NOMO-1 treated with dmso at 0.1 percent for 144 hours (cell line): Measurements from ENCODE around the gene VPS18.
A peak's percentile ranks its signal among the peaks of the same experiment; 100 is the strongest.

Source experiments
- DNase-seq: peaks from one replicate; lab custom pipeline; 2025; ENCODE audit not compliant: unreplicated experiment; lab: John Stamatoyannopoulos, UW

The VPS18 gene

DNA sequence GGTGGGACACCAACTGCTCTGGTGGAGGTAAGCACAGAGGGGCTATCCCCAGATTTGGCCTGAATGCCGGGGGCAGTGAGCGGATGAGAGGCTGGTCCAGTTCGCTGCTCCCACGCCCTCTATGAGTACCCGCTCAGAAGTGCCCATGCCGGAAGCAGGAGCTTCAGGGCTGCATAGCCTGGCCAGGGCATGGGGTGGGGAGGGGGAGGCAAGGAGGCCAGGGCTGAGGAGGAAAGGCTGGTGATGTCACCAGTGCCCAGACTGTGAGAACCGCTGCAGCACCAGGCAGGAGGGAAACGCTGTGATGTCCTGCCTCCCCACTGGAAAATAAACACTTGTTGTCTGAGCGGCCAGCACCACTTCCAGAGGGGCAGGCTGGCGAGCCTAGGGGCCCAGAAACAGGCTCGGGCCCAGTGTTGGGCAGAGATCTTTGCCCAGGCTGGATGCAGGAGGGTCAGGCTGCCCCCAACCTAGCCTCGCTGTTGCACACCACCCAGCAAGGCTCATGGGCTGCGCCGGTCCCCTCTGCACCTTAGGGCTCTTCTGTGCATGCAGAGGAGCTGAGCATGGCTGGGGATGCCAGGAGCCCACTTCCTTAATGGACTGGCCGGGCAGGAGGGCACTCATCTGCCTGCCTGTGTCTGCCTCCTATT, 24.0 kb downstream of the VPS18 start:
- DNase-seq = no peak

DNA sequence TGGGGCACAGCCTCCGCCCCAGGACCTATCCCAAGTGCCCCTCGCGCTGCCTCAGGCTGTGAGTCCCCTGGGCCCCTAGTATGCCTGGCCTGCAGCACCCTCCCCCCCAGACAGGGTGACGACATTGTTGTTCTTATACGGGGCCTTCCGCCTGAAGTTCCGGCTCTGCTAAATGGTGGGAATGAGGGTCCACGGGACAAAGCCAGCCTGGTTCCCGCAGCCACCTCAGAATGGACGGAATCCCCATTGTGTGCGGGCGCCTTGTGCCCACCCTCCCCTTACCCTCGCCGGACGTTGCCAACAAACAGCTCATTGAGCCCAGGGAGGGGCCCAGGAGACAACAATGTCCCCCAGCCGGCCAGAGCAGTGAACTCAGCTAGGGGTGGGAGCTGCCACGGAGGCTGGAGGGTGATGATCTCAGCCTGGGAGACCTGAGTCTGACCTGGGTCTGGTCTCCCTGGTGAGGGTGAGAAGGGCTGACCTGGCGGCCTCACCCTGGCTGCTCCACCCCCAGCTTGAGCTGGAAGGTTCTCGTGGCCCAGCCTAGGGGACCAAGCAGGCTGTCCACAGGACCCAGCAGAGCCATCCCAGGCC, 24.6 kb downstream of the VPS18 start:
- DNase-seq = no peak

DNA sequence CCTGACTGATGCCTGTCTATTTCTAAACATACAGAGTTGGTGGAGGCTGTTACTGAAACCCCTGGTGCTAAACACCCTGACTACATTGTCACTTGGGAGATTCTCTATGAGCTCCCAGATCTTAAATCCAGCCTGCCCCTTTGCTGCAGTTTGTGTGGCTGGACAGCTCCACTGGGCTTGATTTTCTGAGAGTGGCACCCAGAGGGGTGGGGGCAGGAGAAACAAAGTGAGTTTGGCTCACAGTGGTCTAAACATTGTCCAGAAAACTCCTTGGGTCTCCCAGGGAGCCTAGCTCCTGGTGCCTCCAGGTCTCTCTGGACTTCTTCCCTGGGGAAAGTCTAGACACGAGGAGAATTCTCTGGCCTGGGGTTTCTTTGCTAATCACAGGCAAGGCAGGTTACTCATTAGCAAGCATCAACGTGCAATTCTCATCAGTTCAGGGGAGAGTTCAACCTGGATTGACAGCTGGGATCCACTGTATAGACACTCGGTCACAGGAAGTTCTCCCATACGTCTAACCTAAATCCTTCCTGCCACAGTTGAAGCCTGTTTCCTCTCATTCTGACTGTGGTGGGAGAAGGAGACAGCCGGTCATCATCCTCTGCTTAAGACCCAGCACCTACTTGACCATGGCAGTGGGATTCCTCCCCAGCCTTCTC, 27.8 kb downstream of the VPS18 start:
- no peak for DNase-seq

DNA sequence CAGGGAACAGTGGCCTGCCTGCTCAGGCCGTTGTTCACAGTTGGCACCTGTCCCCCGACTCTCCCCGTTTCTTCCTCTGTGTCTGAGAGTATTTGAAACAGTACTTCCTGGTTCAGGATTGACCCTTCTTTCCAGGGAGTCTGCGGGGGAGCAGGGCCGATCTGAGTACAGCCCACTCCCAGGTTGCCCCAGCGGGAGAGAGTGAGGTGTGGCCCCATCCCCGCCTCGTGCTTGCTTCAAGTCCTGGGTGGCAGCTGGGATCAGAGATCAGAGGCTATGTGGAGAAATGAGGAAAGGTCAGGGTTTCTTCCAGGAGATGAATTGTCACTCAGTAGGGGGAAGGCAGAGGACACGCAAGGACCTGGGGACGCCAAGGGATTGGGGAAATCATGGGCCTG, 28.4 kb downstream of the VPS18 start:
- no peak for DNase-seq

DNA sequence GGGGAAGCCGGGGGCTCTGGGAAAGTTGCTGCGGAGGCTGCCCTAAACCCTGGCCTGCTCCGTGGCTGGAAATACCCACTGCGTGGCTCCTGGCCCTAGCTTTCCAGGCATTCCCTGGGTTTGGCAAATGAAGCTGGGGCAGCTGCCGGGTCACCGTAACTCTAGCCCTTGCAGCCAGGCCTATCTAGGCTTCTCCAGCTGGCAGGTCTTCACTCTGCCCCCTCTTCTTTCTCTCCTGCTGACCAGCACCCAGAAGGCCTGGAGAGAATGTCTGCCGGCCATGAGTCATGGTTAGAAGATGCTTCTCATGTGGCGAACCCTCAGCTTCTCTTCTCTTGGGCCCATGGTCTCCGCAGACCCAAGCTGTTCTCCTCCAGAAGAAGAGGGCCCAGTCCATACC, 29.3 kb downstream of the VPS18 start:
- no peak for DNase-seq

DNA sequence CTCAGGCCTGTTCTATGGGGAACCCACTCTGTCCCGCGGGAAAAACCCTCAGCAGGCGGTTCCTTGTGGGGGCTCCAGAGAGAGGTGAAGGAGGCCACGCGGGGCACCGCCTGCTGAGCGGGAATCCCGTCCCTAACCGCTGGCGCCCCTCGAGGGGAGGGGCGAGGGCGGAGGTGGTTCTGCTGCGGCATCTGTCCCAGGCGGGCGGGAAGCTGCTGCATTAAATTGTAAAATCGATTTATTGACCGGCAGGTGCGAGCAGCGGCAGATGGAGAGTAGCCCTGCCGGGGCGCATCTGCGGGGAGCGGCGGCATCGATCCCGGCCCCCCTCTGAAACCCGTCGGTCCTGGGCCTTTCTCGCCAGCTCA, 31.2 kb downstream of the VPS18 start:
- no peak for DNase-seq

DNA sequence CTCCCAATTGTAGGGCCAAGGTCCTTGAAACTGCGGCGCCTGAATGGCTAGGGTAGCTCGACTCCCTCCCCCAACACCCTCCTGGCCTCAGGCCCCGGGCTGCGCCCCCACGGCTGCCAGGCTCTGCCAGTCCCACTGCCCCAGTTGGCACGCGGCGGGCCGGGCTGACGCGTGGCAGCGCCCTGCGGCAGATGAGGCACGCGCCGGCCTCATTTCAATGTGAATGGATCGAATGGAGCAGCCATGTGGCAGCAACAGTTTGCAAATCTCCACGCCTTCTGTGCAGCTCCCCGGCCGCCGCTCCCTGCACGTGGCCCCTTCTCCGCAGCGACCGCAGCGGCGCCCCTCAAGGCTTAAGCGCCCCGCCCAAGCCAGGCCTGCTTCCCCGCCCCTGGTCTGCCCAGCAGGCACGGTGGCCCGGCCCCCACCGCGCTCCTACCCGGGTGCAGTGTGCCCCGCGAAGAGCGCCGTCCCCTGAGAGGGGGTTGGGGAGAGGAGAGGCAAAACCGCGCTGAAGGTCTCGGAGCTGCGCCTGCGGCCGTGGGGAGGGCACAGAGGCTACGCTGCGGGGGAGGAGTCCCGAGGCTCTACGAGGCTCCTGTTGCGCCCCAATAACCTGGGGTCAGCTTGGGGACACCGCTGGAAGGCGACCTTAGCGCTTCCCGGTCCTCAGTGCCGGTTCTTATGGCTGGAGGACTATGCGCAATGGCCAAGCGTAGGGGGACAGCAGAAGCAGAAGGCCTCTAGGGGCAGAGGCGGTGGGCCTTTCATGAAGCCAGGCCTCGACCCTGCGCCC, 31.8 kb downstream of the VPS18 start:
- DNase-seq = no peak

DNA sequence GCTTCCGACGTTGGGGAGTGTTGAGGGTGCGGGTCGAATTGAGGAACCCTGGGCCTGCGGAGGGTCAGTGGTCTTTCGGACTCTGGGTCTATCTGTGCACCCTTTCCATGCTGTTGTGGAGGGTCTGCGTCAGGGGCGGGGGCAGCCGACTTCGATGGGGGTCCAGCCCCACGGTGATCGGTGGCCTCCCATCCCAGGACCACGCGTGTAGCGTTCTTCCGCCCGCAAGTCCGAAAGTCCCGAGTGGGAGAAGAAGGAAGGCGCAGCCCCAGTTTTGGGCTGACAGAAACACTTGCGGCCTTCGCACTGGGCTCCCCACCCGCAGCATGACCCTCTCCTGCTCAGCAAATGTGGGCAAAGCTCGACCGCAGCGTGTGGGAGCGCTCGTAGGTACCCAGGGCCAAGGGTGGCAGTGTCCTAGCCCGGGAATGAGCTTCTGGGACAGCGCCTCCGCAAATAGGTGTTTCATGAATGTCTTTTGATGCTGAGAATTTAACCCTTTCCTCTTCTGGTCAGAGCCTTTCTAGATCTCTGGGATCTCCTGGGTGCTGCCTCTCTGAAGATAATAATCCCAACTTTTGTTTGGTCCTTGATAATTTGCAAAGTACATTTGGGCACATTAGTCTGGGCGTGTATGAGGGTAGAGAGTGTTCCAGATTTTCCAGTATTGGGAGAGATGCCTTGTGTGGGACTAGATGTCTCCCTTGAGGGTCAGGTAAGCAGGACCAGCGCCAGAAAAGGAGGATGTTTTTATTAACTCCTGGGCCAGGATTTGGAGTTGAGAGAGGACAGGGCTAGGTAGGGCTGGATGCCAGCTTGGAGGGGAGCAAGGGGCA, 32.6 kb downstream of the VPS18 start:
- DNase-seq = no peak

DNA sequence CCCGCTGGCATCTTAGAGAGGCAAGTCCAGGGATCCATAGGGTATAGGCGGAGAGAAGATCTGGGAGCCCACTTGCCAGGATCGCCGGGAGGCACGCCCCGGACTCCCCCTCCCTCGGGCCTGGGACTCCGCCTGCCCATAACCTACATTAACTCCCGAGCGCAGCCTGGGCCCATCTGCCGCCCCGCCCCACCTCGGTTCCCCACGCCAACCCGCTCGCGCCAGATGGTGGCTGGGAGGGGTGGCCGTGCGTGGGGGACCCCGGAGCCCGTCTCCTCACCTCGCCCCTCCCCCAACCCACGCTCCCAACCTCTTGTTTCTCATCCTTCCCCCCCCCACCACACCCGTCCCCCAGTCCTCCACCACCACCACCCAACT, 33.2 kb downstream of the VPS18 start:
- DNase-seq = no peak

DNA sequence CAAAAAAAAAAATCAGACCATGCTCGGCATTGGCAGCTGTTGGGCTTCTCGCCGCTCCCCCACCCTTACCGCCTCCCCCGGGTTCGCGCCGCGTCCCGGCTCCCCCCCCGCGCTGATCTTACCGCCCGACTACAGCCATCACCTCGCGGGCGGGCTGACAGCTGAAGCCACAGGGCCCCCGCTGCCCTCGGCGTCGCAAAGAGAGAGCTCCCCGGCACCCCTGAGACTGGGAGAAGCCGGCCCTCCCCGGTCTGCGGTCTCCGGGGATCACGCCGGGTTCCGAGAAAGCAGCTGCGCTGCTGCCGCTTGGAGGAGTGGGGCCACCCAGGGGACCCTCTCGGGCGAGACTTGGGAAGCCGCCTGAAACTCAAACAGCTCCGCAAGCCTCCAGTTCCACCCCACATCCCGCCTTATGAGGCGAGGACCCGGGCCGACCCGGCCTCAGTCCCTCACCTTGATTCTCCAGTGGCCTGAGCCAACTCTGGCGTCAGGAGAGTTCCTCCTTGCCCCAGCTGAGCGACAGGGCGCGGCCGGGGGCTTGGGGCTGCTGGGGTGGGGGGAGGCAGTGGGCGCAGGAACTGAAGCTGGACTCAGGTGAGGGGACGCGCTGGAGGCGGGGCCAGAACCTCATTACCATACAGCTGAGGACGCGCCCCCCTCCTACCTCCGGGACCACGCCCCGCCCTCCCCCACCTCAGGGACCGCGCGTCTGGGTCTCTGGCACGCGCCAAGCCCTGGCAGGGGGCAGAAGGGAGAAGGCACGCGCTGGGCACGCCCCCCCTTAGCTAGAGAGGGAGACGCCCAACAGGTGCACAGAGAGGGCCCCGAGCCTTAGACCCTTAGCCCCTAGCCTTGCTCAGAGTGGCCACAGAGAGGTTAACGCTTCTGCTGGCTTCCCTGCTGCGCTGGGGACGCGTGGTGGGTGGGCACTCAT, 33.9 kb downstream of the VPS18 start:
- no peak for DNase-seq

DNA sequence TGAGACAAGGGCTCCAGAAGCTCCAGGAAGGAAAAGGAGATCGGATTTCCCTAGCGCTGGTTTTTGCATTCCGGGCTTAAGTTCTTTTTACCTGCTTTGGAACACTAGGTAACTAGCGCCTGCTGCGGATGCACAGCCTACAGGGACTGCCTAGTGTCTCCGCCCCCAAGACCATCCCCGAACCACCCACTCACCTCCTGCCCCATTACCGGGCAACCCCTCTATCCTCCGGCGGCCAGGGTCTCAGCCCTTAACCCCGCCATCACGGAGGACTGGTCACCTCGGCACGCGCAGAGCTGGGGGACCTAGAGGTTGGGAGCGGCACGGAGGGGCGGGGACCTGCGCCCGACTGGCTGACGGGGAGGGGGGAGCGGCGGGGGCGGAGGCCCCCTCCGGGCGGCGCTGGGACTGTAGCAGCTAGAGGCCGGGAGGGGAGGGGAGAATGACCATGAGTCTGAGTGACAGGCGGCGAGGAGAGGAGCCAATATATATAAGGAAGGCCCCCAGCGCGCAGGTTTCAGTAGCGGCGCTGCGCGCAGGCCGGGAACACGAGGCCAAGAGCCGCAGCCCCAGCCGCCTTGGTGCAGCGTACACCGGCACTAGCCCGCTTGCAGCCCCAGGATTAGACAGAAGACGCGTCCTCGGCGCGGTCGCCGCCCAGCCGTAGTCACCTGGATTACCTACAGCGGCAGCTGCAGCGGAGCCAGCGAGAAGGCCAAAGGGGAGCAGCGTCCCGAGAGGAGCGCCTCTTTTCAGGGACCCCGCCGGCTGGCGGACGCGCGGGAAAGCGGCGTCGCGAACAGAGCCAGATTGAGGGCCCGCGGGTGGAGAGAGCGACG, 34.8 kb downstream of the VPS18 start, which contains the start of gene DLL4:
Gene DLL4 (plus strand): TSS at position 520 of the 839 bp plus-strand sequence. CDS start 329 bp downstream, outside the sequence.
- DNase-seq = peak; percentile 36

DNA sequence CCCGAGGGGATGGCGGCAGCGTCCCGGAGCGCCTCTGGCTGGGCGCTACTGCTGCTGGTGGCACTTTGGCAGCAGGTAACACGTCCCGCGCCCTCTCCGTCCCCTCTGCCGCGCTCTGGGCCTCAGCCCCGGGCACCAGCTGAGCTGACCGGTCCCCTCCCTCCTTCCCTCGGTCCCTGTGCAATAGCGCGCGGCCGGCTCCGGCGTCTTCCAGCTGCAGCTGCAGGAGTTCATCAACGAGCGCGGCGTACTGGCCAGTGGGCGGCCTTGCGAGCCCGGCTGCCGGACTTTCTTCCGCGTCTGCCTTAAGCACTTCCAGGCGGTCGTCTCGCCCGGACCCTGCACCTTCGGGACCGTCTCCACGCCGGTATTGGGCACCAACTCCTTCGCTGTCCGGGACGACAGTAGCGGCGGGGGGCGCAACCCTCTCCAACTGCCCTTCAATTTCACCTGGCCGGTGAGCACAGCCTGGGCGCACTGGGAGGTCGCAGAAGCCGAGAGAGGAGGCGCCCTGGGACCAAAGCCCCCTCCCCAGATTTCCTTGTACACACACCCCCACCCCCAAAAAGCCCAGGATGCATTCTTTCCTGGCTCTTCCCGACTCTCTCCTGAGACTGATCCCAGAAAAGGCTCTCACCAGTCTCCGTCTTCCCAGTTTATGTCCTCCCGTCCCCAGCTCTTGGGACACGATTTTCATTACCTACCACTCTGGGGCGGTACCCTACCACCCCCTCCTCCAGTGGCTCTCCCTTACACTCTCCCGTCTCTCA, 35.6 kb downstream of the VPS18 start:
- DNase-seq = no peak

DNA sequence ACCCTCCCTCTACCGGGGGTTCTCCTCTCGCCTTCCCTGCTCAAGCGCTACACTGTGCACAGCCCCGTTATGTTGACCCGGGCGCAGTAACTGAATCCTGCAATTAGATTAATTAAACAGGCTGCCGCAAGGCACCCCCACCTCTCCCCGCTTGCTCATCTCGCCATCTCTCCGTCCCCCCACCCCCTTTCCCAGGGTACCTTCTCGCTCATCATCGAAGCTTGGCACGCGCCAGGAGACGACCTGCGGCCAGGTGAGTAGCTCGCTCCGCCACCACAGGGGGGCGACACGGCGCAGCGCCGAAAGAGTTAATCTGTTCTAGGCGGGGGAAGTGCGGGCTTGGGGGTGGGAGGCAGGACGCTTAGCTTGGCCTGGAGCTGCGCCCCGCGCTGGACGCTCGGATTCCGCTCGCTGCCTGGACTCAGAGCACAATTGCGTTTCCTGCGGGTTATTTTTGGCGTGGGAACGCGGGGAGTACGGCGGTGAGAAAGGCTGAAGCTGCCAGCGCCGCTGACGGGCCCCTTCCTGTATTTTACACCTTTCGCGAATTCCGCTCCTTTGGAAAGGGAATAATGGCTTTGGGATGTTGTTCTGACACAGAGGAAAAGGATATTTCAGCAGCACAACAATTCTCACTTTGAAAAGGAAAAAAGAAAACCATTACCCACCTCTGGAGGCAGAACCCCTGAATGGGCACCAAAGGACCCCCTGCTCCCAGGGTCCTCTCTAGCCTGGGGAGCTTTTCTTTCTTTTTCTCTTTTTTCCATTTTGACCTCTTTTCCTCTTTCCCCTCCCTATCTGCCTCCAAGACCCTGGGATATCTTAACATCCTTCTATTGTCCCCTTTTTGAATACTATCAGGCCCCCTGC, 36.4 kb downstream of the VPS18 start:
- DNase-seq = no peak

DNA sequence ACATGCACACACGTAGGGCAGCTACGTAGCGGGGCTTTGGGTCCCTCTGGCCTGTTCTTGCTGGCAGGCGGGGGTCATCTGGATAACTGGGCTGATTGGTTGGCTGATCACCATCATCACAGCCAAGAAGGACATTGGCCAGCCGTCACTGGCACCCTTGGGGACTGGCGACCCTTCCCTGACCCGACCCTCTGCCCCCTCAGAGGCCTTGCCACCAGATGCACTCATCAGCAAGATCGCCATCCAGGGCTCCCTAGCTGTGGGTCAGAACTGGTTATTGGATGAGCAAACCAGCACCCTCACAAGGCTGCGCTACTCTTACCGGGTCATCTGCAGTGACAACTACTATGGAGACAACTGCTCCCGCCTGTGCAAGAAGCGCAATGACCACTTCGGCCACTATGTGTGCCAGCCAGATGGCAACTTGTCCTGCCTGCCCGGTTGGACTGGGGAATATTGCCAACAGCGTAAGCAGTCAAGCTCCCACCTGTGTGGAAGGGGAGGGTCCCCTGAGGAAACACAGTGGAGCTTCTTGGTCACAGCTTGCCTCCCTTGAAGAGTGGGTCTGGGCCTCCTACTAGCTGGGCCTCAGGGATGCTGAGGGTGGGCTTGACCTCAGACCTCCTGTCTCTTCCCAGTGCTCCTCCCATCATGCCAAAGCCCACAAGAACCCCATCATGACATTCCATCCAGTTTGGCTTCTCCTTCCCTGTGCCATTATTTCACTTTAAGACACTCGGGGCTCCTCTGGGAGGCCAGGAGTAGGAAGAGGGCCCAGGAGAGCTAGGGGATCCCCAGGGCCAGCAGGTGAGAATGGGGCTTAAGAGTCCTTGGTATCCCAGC, 37.3 kb downstream of the VPS18 start:
- DNase-seq = no peak

DNA sequence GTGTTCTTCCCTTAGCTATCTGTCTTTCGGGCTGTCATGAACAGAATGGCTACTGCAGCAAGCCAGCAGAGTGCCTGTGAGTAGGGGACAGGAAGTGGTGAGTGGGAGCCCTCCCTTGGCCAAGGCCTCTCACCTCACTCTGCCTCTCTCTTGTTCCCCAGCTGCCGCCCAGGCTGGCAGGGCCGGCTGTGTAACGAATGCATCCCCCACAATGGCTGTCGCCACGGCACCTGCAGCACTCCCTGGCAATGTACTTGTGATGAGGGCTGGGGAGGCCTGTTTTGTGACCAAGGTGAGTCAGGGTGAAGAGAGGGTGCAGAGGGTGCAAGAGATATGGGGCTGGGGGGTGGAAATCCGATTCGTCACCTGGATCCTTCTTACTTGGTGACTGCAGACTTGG, 37.9 kb downstream of the VPS18 start:
- no peak for DNase-seq
